HG03175 (cell line): Measurements from ENCODE around the gene FILIP1.
"Not testable (repeated sequence)": the region's sequence is repeated elsewhere in the genome, so short reads cannot be mapped to it uniquely, and the experiment has no call there.

Experiments
- ATAC-seq: cut with Tn5 transposase; IDR thresholded peaks from one replicate; pipeline ENCODE4 v1.9.1; 2021; ENCODE audit warnings: mild to moderate bottlenecking, moderate library complexity; ENCODE audit not compliant: unreplicated experiment

Gene FILIP1

DNA sequence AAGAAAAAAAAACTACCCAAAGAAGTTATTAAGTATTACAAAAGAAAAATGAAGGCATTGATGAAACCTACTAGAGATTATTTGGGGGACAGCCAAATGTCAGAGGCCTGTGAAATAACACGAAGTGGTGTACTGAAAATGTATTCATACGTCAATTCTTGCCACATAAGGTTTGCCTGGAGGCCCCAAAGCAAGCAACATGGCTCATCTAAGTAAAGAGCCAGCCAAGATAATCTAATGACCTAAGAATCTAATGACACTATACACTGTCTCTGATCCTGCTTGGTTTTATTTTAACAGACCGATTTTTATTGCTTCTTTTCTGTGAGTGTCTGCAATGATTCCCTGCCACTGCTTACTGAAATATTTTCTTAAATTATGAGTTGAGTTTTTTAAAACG lies 34.7 kb downstream of the FILIP1 start:
- no peak for ATAC-seq

DNA sequence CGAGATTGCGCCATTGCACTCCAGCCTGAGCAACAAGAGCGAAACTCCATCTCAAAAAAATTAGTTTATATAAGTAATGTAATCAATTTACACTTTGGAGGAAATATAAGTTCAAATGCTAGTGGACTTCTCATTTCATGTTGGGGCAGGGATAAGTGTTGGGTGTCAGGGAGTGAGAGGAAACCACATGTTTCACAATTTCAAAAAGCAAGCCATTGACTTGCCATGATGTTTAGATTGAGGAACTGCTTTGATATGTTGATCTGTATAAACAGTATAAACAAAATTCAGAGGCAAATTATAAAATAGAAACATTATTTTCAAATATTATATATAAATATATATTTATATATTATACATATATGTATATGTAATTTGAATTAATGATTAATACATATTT lies 42.7 kb downstream of the FILIP1 start:
- ATAC-seq, result no peak

DNA sequence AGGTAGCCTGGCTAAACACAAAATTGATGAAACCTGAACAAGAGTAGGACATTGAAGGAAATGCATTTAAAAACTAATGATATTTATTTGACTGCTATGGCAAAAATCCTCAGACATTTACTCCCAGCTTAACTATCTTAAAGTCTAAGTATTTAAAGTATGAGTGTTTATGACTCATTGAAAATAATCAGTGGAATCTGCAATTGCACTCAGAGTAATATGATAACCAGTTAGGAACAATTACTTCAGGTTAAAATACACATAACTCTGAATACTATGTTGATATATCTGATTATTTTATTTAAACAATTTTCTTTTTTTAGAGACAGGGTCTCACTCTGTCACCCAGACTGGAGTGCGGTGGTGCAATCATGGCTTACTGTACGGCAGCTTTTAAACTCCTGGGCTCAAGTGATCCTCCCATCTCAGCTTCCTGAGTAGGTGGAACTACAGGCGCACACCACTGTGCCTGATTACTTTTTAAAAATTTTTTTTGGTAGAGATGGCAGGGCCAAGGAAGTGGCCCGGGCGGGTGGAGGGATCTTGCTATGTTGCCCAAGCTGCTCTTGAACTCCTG lies 43.9 kb downstream of the FILIP1 start:
- no peak for ATAC-seq

DNA sequence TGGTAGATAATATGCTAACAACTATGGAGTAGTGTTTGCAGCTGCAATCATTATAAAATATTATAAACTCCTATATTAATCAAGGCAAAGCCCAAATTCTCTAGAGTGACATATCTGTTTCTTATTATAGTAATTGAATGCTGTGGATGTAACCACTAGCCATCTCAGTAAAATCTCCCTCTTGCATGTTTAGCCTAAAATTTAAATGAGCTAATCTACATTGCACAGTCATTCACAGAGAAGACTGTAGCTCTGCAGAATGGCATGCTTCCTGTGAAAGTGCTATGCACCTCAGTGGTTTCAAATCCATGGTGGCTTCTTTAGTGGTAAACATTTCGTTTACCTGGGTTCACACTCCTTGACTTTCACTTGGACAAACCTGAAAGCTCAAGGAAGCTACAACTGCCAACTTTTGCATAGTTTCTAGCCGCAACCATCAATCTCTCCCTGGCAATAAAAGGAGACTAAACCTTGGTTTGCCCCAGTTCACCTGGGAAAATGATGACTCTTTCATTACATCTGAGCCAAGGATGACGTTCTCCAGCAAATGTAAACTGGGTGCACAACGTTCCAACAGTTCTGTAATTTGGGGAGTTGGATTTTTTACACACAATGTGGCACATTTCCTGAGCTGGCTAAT lies 47.2 kb downstream of the FILIP1 start:
- peak; percentile 87 for ATAC-seq

DNA sequence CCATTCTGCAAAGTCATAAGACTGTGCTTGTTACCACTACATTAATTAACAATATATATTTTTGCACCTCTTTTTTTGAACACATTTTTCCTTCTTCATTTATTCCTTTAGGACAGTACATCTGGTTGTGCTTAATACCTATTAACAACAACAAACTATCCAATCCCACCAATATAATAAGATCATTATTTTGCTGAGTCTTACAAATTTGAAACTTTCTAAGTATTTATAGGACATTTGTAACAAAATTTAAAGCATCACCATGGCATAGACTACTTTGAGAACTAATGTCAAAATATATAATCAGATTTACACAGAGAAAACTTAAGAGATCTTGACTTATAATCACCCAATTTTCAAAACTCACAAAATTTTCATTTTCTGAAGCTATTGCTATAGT lies 47.9 kb downstream of the FILIP1 start:
- no peak for ATAC-seq

DNA sequence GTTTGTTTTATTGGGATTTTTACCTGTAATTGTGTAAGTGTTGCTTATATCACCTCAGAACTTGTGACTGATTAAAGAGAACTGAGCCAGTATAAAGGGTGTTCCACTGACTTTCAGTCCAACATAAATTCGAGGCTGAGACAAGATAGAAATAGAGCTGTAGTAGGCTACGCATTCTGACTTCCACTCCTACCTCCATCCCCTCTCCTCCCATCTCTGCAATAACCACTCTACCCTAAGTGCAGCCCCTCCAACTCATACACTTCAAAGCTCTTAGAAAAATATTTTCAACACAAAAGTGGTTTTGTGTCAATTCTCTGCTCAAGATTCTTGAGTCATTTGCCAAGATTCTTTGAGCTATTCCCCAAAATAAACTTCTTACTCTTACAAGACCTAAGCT lies 48.7 kb downstream of the FILIP1 start:
- no peak for ATAC-seq

DNA sequence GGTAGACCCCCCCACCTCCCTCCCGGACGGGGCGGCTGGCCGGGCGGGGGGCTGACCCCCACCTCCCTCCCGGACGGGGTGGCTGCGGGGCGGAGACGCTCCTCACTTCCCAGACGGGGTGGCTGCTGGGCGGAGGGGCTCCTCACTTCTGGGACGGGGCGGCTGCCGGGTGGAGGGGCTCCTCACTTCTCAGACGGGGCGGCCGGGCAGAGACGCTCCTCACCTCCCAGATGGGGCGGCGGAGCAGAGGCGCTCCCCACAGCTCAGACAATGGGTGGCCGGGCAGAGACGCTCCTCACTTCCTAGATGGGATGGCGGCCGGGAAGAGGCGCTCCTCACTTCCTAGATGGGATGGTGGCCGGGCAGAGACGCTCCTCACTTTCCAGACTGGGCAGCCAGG lies 51.7 kb downstream of the FILIP1 start:
- ATAC-seq, result not testable (repeated sequence)

DNA sequence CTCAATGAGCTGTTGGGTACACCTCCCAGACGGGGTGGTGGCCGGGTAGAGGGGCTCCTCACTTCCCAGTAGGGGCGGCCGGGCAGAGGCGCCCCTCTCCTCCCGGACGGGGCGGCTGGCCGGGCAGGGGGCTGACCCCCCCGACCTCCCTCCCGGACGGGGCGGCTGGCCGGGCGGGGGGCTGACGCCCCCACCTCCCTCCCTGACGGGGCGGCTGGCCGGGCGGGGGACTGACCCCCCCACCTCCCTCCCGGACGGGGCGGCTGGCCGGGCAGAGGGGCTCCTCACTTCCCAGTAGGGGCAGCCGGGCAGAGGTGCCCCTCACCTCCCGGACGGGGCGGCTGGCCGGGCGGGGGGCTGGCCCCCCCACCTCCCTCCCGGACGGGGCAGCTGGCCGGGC lies 52.1 kb downstream of the FILIP1 start:
- ATAC-seq, result not testable (repeated sequence)

DNA sequence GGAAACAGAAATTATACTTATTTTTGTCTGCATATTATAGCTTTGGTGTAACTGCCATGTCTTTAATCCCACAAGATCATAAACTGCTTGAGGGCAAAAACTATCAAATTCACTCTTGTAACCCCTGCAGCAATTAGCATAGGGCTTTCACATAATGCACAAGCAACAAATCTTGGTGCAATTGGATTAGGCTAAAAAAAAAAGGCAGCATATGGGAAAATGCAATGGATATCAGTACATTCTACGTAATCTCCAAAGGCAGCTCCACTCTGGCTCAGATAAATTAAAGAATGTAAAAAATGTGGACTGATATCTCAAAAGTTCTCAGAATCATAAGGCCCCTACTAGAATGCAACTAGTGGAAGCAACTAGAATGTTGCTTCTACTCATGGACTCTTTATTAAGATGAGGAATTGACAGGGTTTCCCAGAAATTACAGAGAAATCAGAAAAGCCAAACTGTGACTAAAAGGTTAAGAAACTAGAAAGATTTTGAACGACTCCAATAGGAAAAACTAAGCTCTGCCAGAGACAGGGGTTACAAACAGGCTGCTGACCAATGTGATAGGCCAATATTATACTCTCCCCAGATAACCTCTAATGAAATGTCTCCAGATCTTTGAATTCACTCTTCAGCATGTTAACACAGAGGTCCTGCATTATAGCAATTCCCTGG lies 55.0 kb downstream of the FILIP1 start:
- no peak for ATAC-seq

DNA sequence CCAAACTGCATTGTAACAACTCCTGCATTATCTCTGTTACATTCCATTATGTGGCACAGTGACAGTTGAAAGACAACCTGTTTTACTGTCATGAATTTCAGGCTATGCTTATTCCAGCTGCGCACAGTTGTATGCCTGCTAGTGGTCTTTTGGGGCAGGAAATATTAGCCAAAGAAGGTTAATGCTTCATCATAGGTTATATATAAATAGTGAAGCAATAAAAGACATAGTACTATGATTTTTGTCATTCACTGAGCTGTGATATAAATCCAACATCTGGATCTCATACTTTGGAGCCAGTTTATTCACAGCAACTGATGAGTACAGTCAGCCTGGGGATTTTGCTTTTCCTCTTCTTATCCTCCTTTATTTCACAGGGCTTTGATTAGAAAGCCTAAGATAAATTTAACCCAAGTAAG lies 55.6 kb downstream of the FILIP1 start:
- ATAC-seq, result no peak

DNA sequence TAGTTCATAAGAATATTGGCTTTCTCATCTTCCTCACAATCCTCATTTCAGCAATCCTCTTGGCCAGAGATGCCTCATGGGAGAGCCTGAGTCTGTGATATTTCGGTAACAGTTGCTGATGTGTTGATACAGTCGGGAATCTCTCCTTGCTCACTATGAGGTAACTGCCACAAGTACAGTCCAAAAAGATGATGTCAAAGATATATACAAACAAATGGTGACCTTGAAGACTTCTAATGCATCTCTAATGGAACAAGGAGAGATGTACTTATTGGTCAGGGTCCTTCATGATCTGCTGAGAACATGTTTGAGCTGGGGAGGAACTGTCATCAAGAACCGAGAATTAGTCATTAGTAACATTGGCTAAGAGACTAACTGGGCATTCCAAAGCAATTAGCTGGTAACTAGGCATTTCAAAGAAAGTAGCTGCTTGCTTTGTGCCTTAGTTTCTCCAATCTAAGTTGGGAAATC lies 56.1 kb downstream of the FILIP1 start:
- no peak for ATAC-seq

DNA sequence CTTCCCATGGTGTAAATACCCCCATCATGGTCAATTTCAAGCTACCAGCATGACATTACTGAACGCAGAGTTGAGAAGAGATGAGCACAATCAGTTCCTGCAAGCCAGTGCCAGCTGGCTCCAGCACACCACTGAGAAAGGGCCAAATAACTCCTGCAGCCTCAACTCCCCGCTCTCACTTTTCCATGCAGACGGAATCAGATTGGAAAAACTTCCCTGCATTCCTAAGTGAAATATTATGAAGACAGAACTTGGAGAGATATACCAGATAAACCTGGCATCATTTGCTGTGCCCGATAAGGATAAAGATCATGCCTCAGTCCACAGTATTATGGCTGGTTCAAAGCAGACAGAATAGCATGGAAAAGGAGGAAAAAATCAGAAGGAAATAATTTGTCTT lies 56.7 kb downstream of the FILIP1 start:
- no peak for ATAC-seq

DNA sequence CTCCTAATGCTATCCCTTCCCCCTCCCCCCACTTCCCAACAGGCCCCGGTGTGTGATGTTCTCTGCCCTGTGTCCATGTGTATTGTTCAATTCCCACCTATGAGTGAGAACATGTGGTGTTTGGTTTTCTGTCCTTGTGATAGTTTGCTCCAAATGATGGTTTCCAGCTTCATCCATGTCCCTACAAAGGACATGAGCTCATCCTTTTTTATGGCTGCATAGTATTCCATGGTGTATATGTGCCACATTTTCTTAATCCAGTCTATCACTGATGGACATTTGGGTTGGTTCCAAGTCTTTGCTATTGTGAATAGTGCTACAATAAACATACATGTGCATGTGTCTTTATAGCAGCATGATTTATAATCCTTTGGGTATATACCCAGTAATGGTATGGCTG lies 60.8 kb downstream of the FILIP1 start:
- not testable (repeated sequence) for ATAC-seq

DNA sequence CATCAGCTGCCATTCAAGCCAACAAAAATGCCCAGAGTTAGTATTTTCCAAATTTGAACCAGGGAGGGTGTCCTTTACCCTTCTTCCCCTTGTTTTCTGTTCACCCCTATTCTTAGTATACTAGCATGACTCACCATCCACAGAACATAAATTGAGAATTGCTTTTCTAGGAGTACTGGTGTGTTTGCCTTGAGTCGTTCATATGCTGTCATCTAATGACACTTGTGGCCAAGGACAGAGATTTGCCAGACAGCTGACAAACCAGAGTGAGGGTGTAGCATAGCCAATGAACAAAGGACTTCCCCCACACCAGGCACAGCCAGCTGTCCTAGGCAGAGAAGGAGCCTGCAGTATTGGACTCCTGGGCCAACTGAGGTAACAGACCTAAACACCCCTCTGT lies 62.2 kb downstream of the FILIP1 start:
- no peak for ATAC-seq

DNA sequence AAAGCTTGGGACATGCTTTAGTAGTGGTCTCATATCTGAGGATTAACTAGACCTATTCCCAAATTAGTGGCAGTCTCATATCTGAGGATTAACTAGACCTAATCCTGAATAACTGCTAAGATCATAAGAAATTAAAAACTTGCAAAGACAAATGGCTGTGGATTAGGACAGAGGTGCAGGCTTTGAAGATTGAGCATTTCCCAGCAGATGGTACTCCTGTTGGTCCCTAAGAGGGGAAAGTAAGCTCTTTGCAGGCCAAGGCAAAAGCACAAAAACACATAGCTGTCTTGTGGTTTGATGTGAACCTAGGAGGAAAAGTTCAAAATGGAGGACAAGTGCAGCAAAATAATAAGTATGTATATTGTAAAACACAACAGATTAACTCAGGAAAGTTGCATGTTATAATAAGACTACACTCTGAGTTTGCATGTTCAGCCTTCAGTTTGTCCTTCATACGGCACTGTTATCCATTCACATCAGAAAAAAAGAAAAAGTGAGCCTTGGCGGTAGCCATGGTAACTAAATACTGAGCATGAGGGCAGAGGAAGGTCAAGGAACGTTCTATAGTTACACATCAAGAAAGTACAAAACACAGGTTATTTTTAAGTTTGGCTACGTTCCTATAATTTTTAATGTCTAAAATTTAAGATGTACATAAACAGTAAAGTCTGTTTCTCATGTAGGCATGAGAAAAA lies 62.8 kb downstream of the FILIP1 start:
- no peak for ATAC-seq

DNA sequence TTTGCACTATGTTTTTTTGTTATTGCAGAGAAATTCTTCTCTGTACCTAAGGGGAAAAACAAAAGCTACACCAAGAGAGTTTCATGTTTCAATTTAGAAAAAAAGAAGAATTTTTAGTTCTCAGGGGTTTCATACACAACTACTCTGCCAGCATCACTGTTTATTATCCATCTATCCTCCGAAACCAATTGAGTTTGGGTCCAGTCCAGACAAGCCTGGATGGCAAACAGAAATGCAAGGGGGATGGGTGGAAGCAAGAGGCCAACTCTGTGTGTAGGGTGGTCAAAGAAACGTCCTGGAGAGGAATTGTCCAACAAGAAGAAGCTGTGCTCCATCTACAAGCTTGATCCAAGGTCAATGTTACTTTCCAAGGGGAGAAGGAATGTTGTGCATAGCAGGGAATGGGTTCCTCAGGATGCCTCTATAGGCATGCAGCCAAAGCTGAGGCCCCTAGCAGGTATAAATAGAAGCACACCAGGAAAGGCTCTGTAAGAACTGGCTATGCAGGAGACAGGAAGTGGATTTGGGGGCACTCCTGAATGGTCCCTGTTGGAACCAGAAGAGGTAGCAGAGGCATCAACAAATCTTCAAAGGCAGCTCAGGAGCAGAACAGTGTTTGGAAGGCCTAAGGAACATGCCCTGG lies 64.4 kb downstream of the FILIP1 start:
- no peak for ATAC-seq

DNA sequence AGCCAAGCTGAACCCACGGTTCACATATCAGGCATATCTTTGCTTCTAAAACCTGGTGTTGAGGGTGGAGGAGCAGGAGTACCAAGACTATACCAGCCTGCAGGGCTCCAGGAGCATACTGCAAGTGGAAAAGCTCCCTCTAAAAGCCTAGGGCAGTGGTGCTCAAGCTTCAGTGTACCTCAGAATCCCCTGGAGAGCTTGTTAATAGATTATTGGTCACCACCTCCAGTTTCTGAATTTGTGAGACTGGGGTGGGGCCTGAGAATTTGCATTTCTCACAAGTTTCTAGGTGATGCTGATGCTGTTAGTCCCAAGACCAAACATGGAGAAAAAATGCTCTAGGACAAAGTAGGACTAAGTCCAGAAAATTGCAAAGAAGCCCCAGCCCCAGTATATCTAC lies 65.4 kb downstream of the FILIP1 start:
- ATAC-seq, result no peak

DNA sequence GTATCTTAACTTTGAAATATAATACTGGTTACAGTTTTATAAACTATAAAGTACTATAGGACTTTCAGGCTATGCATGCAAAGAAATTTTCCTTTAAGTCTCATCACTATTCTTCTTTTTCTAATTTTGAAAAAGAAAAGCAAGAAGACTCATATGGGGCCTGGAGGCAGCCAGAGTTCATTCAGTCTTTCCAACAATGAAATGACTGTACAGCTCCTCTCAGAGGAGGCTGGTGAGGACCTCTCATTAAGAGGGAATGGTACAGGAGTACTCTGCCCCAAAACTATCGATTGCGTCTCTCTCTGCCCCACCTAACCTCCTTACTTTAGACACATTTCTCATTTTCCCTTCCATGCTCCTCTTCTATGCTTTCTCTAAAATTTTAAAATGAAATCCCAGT lies 66.3 kb downstream of the FILIP1 start:
- no peak for ATAC-seq

DNA sequence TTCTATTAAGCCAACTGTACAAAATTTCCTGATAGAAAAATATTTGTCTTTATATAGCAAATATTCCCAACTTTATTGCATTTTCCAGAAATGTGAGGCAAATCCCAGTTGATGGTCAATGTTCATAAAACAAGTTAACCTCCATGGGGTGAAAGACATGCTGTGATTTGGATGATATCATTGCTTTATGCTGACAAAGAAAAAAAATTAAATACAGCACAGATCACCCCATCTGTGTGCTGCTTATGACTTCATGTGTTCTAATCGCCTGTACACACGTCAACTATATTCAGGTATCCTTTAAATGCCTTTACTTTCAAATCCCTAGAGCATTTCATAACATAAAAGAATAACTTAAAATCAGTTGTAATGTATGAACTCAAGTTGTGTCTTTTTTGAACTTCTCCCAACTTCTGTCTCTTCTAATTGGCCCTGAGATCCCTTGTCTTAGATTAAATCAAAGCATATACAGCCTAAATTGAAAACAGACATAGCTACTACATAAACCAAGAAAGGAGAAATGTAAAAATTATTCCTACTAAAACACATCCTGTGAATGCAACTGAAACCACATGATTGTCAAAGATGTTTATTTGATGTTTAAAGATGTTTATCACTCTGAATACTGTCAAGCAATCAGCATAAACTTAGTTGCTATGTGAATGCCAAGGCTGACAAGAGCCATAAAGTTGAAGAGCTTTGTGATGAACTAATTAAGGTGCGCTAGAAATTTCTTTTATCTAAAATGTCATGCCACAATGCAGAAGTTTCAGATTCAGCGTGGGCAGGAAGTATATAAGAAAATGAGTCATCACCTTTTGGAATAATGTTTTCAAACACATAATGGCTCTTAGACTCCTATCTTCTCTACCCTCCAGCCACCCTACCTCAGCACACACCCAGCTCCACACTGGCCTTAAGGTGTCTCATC lies 68.7 kb downstream of the FILIP1 start:
- no peak for ATAC-seq

DNA sequence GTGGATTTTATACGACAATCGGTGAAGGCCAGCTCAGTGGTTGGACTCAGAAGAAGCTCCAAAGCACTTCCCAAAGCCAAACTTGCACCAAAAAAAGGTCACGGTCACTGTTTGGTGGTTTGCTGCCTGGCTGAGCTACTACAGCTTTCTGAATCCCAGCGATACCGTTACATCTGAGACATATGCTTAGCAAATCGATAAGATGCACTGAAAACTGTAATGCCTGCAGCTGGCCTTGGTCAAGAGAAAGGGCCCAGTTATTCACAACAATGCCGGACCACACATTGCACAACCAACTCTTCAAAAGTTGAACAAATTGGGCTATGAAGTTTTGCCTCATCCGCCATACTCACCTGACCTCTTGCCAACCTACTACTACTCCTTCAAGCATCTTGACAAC lies 70.2 kb downstream of the FILIP1 start:
- ATAC-seq, result no peak
